Measurements from ENCODE around the gene TMEM273. TPM values are rescaled to one million over a fixed set of nuclear protein-coding genes. Genes with fewer than 3 reads are reported as not detected.

TMEM273 gene
- polyA plus RNA-seq, 1 donor (not counting 4 experiments of a cell fraction or from before 2014, with no cell fraction given), result not detected

- dilution Hi-C loops (cut with MboI; ENCODE audit: extremely low pct_ligation_motif_present, low sequenced_read_pairs), result no loop called here
- H3K79me2 ChIP-seq (ENCODE audit: control insufficient read depth, insufficient read depth, low read length), result no peaks in the 10 kb centered on the region
- TF ChIP-seq EZH2 (IDR thresholded peaks at IDR 0.05; ENCODE audit: low read length) (no peak), CTCF (optimal IDR thresholded peaks at IDR 0.05 in 1 of 3, IDR thresholded peaks at IDR 0.05 in 1 of 3, conservative IDR thresholded peaks at IDR 0.05 in 1 of 3; ENCODE audit: extremely low read depth in 1 of 3, insufficient read depth in 2 of 3, low read length in 3 of 3) (no peak)
- H3K36me3 ChIP-seq (ENCODE audit: control insufficient read depth in 2 of 2, extremely low read depth in 1 of 2, insufficient read depth in 2 of 2, low read length in 2 of 2), result no peaks in the 10 kb centered on the region
- no peak overlapping the region for H3K9ac ChIP-seq (ENCODE audit: control insufficient read depth, extremely low read depth, insufficient read depth, low read length)
- H4K20me1 ChIP-seq (ENCODE audit: control insufficient read depth, extremely low read depth, insufficient read depth, low read length), result no peaks in the 10 kb centered on the region
- no peaks in the 10 kb centered on the region for H3K9me3 ChIP-seq (ENCODE audit: control insufficient read depth, low read depth, low read length)
- H2AFZ ChIP-seq (ENCODE audit: control insufficient read depth, low read length), result no peak overlapping the region
- H3K4me2 ChIP-seq (ENCODE audit: control insufficient read depth, extremely low read depth, insufficient read depth, low read depth, low read length), result no peak overlapping the region
- no peak for DNase-seq (ENCODE audit: low read depth, low spot score)
- no peak overlapping the region for H3K4me3 ChIP-seq (ENCODE audit: control insufficient read depth in 2 of 3, extremely low read depth in 1 of 3, insufficient read depth in 2 of 3, low read depth in 1 of 3, low read length in 3 of 3)
- no peak for FAIRE-seq
- no peaks in the 10 kb centered on the region for H3K9me1 ChIP-seq (ENCODE audit: control insufficient read depth, extremely low read depth, insufficient read depth, low read length)
- peaks cover 8% of the 10 kb centered on the region for H3K27me3 ChIP-seq (ENCODE audit: control insufficient read depth, extremely low read depth, insufficient read depth, low read length)
- no peaks in the 10 kb centered on the region for H3K4me1 ChIP-seq (ENCODE audit: control insufficient read depth, extremely low read depth, insufficient read depth, low read length)
- no peak overlapping the region for H3K27ac ChIP-seq (ENCODE audit: control insufficient read depth, insufficient read depth, low read length)
Observed at GRCh38 chr10:49149881-49150280, 38.3 kb downstream of the TMEM273 start.

- H3K27me3 ChIP-seq (ENCODE audit: control insufficient read depth, extremely low read depth, insufficient read depth, low read length), result no peaks in the 10 kb centered on the region
- no peaks in the 10 kb centered on the region for H3K9me1 ChIP-seq (ENCODE audit: control insufficient read depth, extremely low read depth, insufficient read depth, low read length)
- H3K9ac ChIP-seq (ENCODE audit: control insufficient read depth, extremely low read depth, insufficient read depth, low read length), result no peak overlapping the region
- no peak for TF ChIP-seq CTCF (optimal IDR thresholded peaks at IDR 0.05 in 1 of 3, IDR thresholded peaks at IDR 0.05 in 1 of 3, conservative IDR thresholded peaks at IDR 0.05 in 1 of 3; ENCODE audit: extremely low read depth in 1 of 3, insufficient read depth in 2 of 3, low read length in 3 of 3)
- no peak for TF ChIP-seq EZH2 (IDR thresholded peaks at IDR 0.05; ENCODE audit: low read length)
- no peaks in the 10 kb centered on the region for H3K36me3 ChIP-seq (ENCODE audit: control insufficient read depth in 2 of 2, extremely low read depth in 1 of 2, insufficient read depth in 2 of 2, low read length in 2 of 2)
- H3K4me1 ChIP-seq (ENCODE audit: control insufficient read depth, extremely low read depth, insufficient read depth, low read length), result no peaks in the 10 kb centered on the region
- H3K27ac ChIP-seq (ENCODE audit: control insufficient read depth, insufficient read depth, low read length), result no peak overlapping the region
- H3K4me2 ChIP-seq (ENCODE audit: control insufficient read depth, extremely low read depth, insufficient read depth, low read depth, low read length), result no peak overlapping the region
- H4K20me1 ChIP-seq (ENCODE audit: control insufficient read depth, extremely low read depth, insufficient read depth, low read length), result no peaks in the 10 kb centered on the region
- FAIRE-seq (no peak), DNase-seq (ENCODE audit: low read depth, low spot score) (no peak)
- H3K4me3 ChIP-seq (ENCODE audit: control insufficient read depth in 2 of 3, extremely low read depth in 1 of 3, insufficient read depth in 2 of 3, low read depth in 1 of 3, low read length in 3 of 3), result no peak overlapping the region
- H2AFZ ChIP-seq (ENCODE audit: control insufficient read depth, low read length), result no peak overlapping the region
- dilution Hi-C loops (cut with MboI; ENCODE audit: extremely low pct_ligation_motif_present, low sequenced_read_pairs), result no loop called here
- H3K79me2 ChIP-seq (ENCODE audit: control insufficient read depth, insufficient read depth, low read length), result no peaks in the 10 kb centered on the region
- no peaks in the 10 kb centered on the region for H3K9me3 ChIP-seq (ENCODE audit: control insufficient read depth, low read depth, low read length)
Observed at GRCh38 chr10:49144058-49144720, 44.0 kb downstream of the TMEM273 start.

Data from keratinocyte (primary cell).